Progenitor cell of endocrine pancreas (in vitro differentiated cells): ENCODE data around the gene LAMA3. TPM values are rescaled to one million over a fixed set of nuclear protein-coding genes. Genes with fewer than 3 reads are reported as not detected.

Experiments used
- DNase-seq: peaks from one replicate; pipeline ENCODE4 v3.0.0; 2021; ENCODE audit warnings: low spot score; ENCODE audit not compliant: unreplicated experiment
- H3K27ac Mint-ChIP-seq: 2 replicates; pipeline ENCODE4 v1.8.0; 2021; ENCODE audit warnings: mild to moderate bottlenecking, moderate library complexity, mixed read lengths
- H3K27me3 Mint-ChIP-seq: 2 replicates; pipeline ENCODE4 v1.8.0; 2021; ENCODE audit warnings: mixed read lengths
- H3K36me3 Mint-ChIP-seq: 2 replicates; pipeline ENCODE4 v1.8.0; 2022; ENCODE audit warnings: mixed read lengths; ENCODE audit not compliant: insufficient read depth
- H3K4me1 Mint-ChIP-seq: 2 replicates; pipeline ENCODE4 v1.8.0; 2021; ENCODE audit warnings: low read depth, mixed read lengths
- H3K4me3 Mint-ChIP-seq: 2 replicates; pipeline ENCODE4 v1.8.0; 2021; ENCODE audit warnings: low read depth, mild to moderate bottlenecking, moderate library complexity, mixed read lengths
- H3K9me3 Mint-ChIP-seq: 2 replicates; pipeline ENCODE4 v1.8.0; 2021; ENCODE audit warnings: low read depth, mixed read lengths
- total RNA-seq: library from RNA; stranded (reverse); gene quantifications from 2 replicates; pipeline ENCODE4 v1.2.1, GENCODE V29; 2021
- TF ChIP-seq, protein P1 (sequence below): fragments of 200-600 bp; sonication (generic); IDR thresholded peaks from one replicate; pipeline ENCODE4 v1.5.0; 2021; ENCODE audit warnings: antibody characterized with exemption, mild to moderate bottlenecking; ENCODE audit not compliant: unreplicated experiment

The LAMA3 gene
- total RNA-seq, 1 donor from 2014 or later: 0.84 TPM

DNA sequence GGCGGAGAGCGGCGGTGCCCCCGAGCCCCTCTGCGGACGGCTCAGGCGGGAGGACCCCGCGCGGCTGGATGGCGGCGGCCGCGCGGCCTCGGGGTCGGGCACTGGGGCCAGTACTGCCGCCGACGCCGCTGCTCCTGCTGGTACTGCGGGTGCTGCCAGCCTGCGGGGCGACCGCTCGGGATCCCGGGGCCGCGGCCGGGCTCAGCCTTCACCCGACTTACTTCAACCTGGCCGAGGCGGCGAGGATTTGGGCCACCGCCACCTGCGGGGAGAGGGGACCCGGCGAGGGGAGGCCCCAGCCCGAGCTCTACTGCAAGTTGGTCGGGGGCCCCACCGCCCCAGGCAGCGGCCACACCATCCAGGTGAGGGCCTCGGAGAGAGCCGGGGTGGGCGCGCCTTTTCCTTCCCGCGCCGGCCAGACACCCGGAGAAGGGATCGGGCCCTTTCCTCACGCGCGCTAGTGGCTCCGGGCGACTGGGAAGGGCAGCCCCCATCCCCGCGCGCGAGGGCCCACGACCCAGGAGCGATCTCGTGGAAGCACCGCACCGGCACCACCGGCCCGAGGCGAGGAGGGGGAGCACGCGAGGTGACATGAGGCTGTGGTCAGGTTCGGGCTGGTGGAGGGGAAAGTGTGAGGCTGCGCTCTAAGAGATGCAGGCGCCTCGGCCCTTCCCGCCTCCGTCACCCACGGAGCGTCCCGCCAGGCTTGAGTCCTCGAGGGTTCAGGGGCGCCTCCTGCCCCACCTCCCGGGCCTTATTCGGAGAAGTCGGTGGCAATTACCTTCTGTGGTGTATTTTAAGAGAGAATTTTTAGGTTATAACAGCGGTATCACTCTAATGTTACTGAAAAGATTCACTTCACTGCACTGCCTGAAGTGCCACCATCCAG is 607 bp downstream of the LAMA3 start:
- TF ChIP-seq, protein P1, sequence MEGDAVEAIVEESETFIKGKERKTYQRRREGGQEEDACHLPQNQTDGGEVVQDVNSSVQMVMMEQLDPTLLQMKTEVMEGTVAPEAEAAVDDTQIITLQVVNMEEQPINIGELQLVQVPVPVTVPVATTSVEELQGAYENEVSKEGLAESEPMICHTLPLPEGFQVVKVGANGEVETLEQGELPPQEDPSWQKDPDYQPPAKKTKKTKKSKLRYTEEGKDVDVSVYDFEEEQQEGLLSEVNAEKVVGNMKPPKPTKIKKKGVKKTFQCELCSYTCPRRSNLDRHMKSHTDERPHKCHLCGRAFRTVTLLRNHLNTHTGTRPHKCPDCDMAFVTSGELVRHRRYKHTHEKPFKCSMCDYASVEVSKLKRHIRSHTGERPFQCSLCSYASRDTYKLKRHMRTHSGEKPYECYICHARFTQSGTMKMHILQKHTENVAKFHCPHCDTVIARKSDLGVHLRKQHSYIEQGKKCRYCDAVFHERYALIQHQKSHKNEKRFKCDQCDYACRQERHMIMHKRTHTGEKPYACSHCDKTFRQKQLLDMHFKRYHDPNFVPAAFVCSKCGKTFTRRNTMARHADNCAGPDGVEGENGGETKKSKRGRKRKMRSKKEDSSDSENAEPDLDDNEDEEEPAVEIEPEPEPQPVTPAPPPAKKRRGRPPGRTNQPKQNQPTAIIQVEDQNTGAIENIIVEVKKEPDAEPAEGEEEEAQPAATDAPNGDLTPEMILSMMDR: no peak
- Mint-ChIP-seq H3K36me3 (no peaks in the 10 kb centered on the region), H3K4me3 (peak overlapping the region; percentile 43), H3K27me3 (peaks cover 43% of the 10 kb centered on the region), H3K4me1 (peaks cover 6% of the 10 kb centered on the region), H3K9me3 (no peaks in the 10 kb centered on the region), H3K27ac (no peak overlapping the region)
- peak; percentile 19 for DNase-seq

DNA sequence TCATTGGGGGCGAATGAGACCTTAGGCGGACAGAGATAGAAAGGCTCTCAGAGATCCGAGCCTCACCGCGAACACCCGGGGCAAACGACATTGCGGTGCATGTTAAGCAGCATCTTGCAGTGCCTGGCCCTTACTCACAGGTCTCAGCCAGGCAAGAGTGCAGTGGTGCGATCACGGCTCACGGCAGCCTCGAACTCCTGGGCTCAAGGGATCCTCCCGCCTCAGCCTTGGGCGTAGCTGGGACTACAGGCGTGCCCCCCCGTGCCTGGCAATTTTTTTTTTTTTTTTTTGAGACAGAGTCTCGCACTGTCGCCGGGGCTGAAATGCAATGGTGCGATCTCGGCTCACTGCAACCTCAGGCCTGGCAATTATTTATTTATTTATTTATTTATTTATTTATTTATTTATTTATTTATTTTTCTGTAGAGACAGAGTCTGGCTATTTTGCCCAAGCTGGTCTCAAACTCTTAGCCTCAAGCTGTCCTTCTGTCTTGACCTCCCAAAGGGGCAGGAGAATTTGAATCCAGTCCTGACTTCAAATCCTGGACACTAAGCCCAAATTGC is 1.3 kb downstream of the LAMA3 start:
- H3K36me3 Mint-ChIP-seq: no peaks in the 10 kb centered on the region
- no peak for DNase-seq
- no peaks in the 10 kb centered on the region for H3K9me3 Mint-ChIP-seq
- H3K4me3 Mint-ChIP-seq: peak overlapping the region; percentile 43
- peaks cover 7% of the 10 kb centered on the region for H3K4me1 Mint-ChIP-seq
- TF ChIP-seq, protein P1: no peak
- H3K27me3 Mint-ChIP-seq: peaks cover 46% of the 10 kb centered on the region
- H3K27ac Mint-ChIP-seq: no peak overlapping the region

DNA sequence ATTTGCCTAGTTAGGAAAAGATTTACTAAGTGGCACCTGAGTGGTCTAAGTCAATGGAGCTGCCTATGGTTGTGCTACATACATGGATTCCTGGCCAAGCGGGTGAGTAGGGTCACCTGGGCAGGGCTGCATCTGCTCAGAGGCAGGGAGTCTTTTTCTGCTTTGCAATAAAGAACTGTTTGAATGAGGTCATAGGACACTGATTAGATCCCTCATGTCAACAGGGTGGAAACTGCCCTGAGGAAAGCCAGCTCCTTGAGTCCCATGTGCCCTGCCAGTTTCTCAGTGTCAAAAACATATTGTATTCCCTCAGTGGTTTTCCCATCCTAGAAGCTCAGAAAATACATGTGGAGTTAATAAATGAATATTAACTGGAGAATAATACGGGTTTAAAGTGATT is 4.6 kb downstream of the LAMA3 start:
- no peak for DNase-seq
- Mint-ChIP-seq H3K36me3 (no peaks in the 10 kb centered on the region), H3K27me3 (peaks cover 29% of the 10 kb centered on the region), H3K27ac (no peak overlapping the region), H3K4me3 (no peak overlapping the region), H3K9me3 (no peaks in the 10 kb centered on the region), H3K4me1 (peaks cover 6% of the 10 kb centered on the region)
- TF ChIP-seq, protein P1: no peak

DNA sequence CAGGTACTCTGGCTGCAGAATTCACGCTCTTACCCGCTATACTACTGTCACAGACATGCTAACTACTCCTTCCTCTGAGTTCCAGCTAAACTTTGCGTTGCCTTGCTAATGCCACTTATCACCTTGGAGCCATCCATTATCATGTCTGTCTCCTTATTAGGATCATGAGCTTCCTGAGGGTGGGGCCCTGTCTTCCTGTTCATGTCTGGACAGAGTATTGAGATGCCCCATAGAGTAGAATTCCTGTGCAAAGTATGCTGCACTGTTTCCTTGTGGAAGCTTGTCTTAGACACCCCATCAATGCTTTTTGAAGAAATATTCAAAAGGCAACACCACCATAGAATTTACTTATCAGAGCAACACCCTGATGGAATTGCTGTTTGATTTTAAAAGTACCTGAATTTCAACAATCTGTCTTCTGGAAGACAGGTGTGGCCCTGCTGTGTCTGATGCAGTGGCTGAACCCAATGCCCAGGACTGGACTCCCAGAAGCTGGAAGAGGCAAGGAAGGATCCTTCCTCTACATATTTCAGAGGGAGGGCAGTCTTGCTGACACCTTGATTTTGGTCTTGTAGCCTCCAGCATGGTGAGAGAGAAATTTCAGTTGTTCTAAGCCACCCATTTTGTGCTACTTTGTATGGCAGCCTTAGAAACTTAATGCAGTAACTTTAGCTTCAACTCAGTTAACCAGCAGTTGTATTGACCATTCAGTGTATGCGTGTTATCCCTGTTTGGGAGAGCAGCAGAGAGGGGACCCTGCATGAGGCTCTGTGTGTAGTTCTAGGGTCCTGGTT is 5.6 kb downstream of the LAMA3 start:
- Mint-ChIP-seq H3K4me1 (peaks cover 5% of the 10 kb centered on the region), H3K36me3 (no peaks in the 10 kb centered on the region), H3K9me3 (no peaks in the 10 kb centered on the region), H3K4me3 (no peak overlapping the region), H3K27me3 (peaks cover 25% of the 10 kb centered on the region), H3K27ac (no peak overlapping the region)
- no peak for DNase-seq
- TF ChIP-seq, protein P1: no peak

DNA sequence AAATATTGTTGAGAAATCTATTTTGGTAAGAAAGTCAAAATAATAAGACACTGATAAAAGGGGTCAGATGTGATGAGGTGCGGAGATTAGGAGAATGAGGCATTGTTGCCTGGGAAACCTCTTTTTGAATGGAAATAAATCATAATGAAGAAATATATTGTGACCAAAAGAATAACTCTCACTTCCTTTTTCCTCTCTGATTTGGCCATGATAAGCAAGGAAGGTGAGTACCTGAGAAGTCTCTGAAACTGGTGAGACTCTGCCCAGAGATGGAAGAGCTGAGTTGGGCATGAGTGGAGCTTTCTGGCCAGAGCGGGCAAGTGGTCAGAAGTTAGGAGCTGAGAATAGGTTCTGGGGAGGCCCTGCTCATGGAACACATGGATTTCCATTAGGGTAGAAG is 11.8 kb downstream of the LAMA3 start:
- TF ChIP-seq, protein P1: no peak
- H3K36me3 Mint-ChIP-seq: no peaks in the 10 kb centered on the region
- no peak for DNase-seq
- no peaks in the 10 kb centered on the region for H3K9me3 Mint-ChIP-seq
- H3K4me1 Mint-ChIP-seq: no peaks in the 10 kb centered on the region
- peaks cover 30% of the 10 kb centered on the region for H3K27me3 Mint-ChIP-seq
- H3K27ac Mint-ChIP-seq: no peak overlapping the region
- no peak overlapping the region for H3K4me3 Mint-ChIP-seq
